Natural killer cell (primary cell): ENCODE data around the gene ZSWIM6. TPM values are rescaled to one million over a fixed set of nuclear protein-coding genes. Genes with fewer than 3 reads are reported as not detected.

ENCODE experiments used
- ATAC-seq, 3 donors: fragments of 150-1000 bp in 2 of 3; fragments of 200-7000 bp in 1 of 3; cut with Tn5 transposase; 1 replicate in 1 of 3; 2 replicates in 2 of 3; pipeline ENCODE4 v1.10.0; 2021; ENCODE audit warnings: mild to moderate bottlenecking in 2 of 3, moderate library complexity in 2 of 3
- DNase-seq, 2 donors: peaks; one replicate each; pipeline versions ENCODE4 v3.0.0 to v3.0.0-alpha.2; 2013 to 2021; ENCODE audit warnings: mixed read lengths in 1 of 2
- H3K27ac ChIP-seq: one replicate; pipeline ENCODE4 v1.5.1; 2013; ENCODE audit warnings: mild to moderate bottlenecking, low read length
- H3K27me3 ChIP-seq: one replicate; pipeline ENCODE4 v1.6.1; 2013; ENCODE audit warnings: low read length; ENCODE audit not compliant: control insufficient read depth, insufficient read depth
- H3K36me3 ChIP-seq: one replicate; pipeline ENCODE4 v1.6.1; 2013; ENCODE audit warnings: low read length; ENCODE audit not compliant: control insufficient read depth, insufficient read depth
- H3K4me1 ChIP-seq: one replicate; pipeline ENCODE4 v1.6.1; 2013; ENCODE audit warnings: low read length; ENCODE audit not compliant: control insufficient read depth, insufficient read depth
- H3K4me3 ChIP-seq: one replicate; pipeline ENCODE4 v1.5.1; 2013; ENCODE audit warnings: low read length
- H3K9me3 ChIP-seq: one replicate; pipeline ENCODE4 v1.6.1; 2013; ENCODE audit warnings: low read length; ENCODE audit not compliant: control insufficient read depth, insufficient read depth
- H3K27ac Mint-ChIP-seq, 2 donors: one replicate each; pipeline ENCODE4 v1.8.0; 2022; ENCODE audit warnings: mild to moderate bottlenecking in 2 of 2, mixed read lengths in 2 of 2, moderate library complexity in 1 of 2
- H3K27me3 Mint-ChIP-seq, 2 donors: one replicate each; pipeline ENCODE4 v1.8.0; 2022; ENCODE audit warnings: low read depth in 2 of 2, mixed read lengths in 2 of 2
- H3K36me3 Mint-ChIP-seq: one replicate; pipeline ENCODE4 v1.8.0; 2022; ENCODE audit warnings: mixed read lengths
- H3K4me1 Mint-ChIP-seq, 2 donors: one replicate each; pipeline ENCODE4 v1.8.0; 2022; ENCODE audit warnings: mixed read lengths in 2 of 2
- H3K4me3 Mint-ChIP-seq: one replicate; pipeline ENCODE4 v1.8.0; 2022; ENCODE audit warnings: mild to moderate bottlenecking, moderate library complexity, mixed read lengths
- H3K9me3 Mint-ChIP-seq, 2 donors: one replicate each; pipeline ENCODE4 v1.8.0; 2022; ENCODE audit warnings: mixed read lengths in 2 of 2
- CTCF ChIP-seq: fragments of 200-600 bp; IDR thresholded peaks from one replicate; pipeline ENCODE4 v1.8.0; 2022; ENCODE audit warnings: antibody characterized with exemption
- WGBS: methylation state at CpG from one replicate; pipeline ENCODE4 v1.1.7; 2013; ENCODE audit warnings: missing lambda C conversion rate; ENCODE audit not compliant: insufficient coverage; 5-methylcytosine and 5-hydroxymethylcytosine counted together
- intact Hi-C: fragments of 100-400 bp; cut with micrococcal nuclease; formaldehyde crosslinking; loops from one replicate; pipeline ENCODE4 v1.14.2; 2022
- total RNA-seq, 4 donors: library from RNA; stranded (reverse); fragments of 120-200 nt in 1 of 4; gene quantifications; one replicate each; pipeline versions ENCODE4 v1.2.3 to v1.2.4, GENCODE V29; 2013 to 2022

The ZSWIM6 gene
- total RNA-seq, 3 donors from 2014 or later (not counting 1 experiment from before 2014, with no cell fraction given), result 8.7 to 11.4 (median 10.5) TPM

- H3K9me3 ChIP-seq, result no peaks in the 10 kb centered on the region
- no peak overlapping the region for H3K4me3 Mint-ChIP-seq
- no peaks in the 10 kb centered on the region for H3K4me1 ChIP-seq
- intact Hi-C loops, result no loop called here
- no peak for TF ChIP-seq CTCF
- no peaks in the 10 kb centered on the region for H3K36me3 ChIP-seq
- H3K27ac ChIP-seq, result no peak overlapping the region
- no peaks in the 10 kb centered on the region for H3K27me3 ChIP-seq
- H3K4me1 Mint-ChIP-seq, result peaks cover 18 to 25% of the 10 kb centered on the region in 2 donors
- no peaks in the 10 kb centered on the region for H3K36me3 Mint-ChIP-seq
- H3K27ac Mint-ChIP-seq, result no peak overlapping the region
- no peaks in the 10 kb centered on the region for H3K27me3 Mint-ChIP-seq
- WGBS, result 100% methylated on average over 4 of the region's 4 CpGs
- ATAC-seq, result no peak
- DNase-seq, result no peak
- H3K4me3 ChIP-seq, result no peak overlapping the region
- no peaks in the 10 kb centered on the region for H3K9me3 Mint-ChIP-seq
Measured at GRCh38 chr5:61479850-61480614, 148.0 kb downstream of the ZSWIM6 start.

GRCh38 chr5:61482980-61483379, 150.9 kb downstream of the ZSWIM6 start:
- intact Hi-C loops, result no loop called here
- Histone ChIP-seq H3K27ac (no peak overlapping the region), H3K4me1 (no peaks in the 10 kb centered on the region), H3K9me3 (no peaks in the 10 kb centered on the region), H3K27me3 (no peaks in the 10 kb centered on the region), H3K36me3 (no peaks in the 10 kb centered on the region), H3K4me3 (no peak overlapping the region)
- WGBS, result 86% methylated on average over 3 of the region's 3 CpGs
- Mint-ChIP-seq H3K27me3 (no peaks in the 10 kb centered on the region), H3K4me3 (no peak overlapping the region), H3K9me3 (no peaks in the 10 kb centered on the region), H3K4me1 (peaks cover 14 to 37% of the 10 kb centered on the region in 2 donors), H3K36me3 (no peaks in the 10 kb centered on the region), H3K27ac (no peak overlapping the region)
- no peak for TF ChIP-seq CTCF
- DNase-seq, result no peak
- ATAC-seq, result no peak

GRCh38 chr5:61486476-61486875, 154.4 kb downstream of the ZSWIM6 start:
- H3K27ac Mint-ChIP-seq, result no peak overlapping the region
- DNase-seq (no peak), ATAC-seq (no peak)
- no peak overlapping the region for H3K4me3 ChIP-seq
- H3K27ac ChIP-seq, result no peak overlapping the region
- H3K27me3 ChIP-seq, result no peaks in the 10 kb centered on the region
- H3K36me3 ChIP-seq, result no peaks in the 10 kb centered on the region
- no peaks in the 10 kb centered on the region for H3K36me3 Mint-ChIP-seq
- H3K4me3 Mint-ChIP-seq, result no peak overlapping the region
- no peaks in the 10 kb centered on the region for H3K4me1 ChIP-seq
- peaks cover 14 to 44% of the 10 kb centered on the region in 2 donors for H3K4me1 Mint-ChIP-seq
- H3K9me3 ChIP-seq, result no peaks in the 10 kb centered on the region
- peaks cover 2 to 3% of the 10 kb centered on the region in 2 donors for H3K9me3 Mint-ChIP-seq
- no CpG with 5 or more reads among the region's 1 CpG for WGBS
- H3K27me3 Mint-ChIP-seq, result no peaks in the 10 kb centered on the region
- TF ChIP-seq CTCF, result no peak
- intact Hi-C loops, result no loop called here

GRCh38 chr5:61489574-61489973, 157.5 kb downstream of the ZSWIM6 start:
- Mint-ChIP-seq H3K9me3 (peaks cover 2 to 3% of the 10 kb centered on the region in 2 donors), H3K36me3 (no peaks in the 10 kb centered on the region), H3K4me1 (peaks cover 19 to 39% of the 10 kb centered on the region in 2 donors), H3K27me3 (no peaks in the 10 kb centered on the region), H3K27ac (no peak overlapping the region), H3K4me3 (no peak overlapping the region)
- Histone ChIP-seq H3K4me1 (no peaks in the 10 kb centered on the region), H3K27me3 (no peaks in the 10 kb centered on the region), H3K9me3 (no peaks in the 10 kb centered on the region), H3K27ac (no peak overlapping the region), H3K36me3 (no peaks in the 10 kb centered on the region), H3K4me3 (no peak overlapping the region)
- 92% methylated on average over 1 of the region's 1 CpG for WGBS
- DNase-seq (no peak), ATAC-seq (no peak)
- intact Hi-C loops, result no loop called here
- TF ChIP-seq CTCF, result no peak
